ENCODE results near the gene ABCA1. TPM values are rescaled to one million over a fixed set of nuclear protein-coding genes. Genes with fewer than 3 reads are reported as not detected.
"Not testable (repeated sequence)": the region's sequence is repeated elsewhere in the genome, so short reads cannot be mapped to it uniquely, and the experiment has no call there.

ABCA1 gene
- total and polyA plus RNA-seq, 2 of the 13 experiments (the other 11 are each of a cell fraction or from before 2014, with no cell fraction given) = 26.8 to 63.8 TPM

GRCh38 chr9:104933091-104933490 lies 5.1 kb upstream of the ABCA1 start:
- CTCF ChIA-PET (ENCODE audit: low intra/inter-chr PET ratio, low total read pairs); ATAC-seq; H3K27me3 ChIP-seq (ENCODE audit: control insufficient read depth in 1 of 2, insufficient read depth in 2 of 2, low read length in 2 of 2); H3K79me2 ChIP-seq (ENCODE audit: insufficient read depth, low read length); H3K9ac ChIP-seq (ENCODE audit: insufficient read depth, low read depth, low read length); H3K4me2 ChIP-seq (ENCODE audit: low read depth, low read length); H3K27ac ChIP-seq (ENCODE audit: extremely low read length, insufficient read depth, low read length); BruUV-seq (replicated peaks); in situ Hi-C loops (cut with HindIII; ENCODE audit: extremely low pct_ligation_motif_present, low pct_unique_long_range_greater_than_20kb); POLR2A ChIA-PET; intact Hi-C loops (cut with micrococcal nuclease; ENCODE audit: unreplicated experiment); H3K36me3 ChIP-seq (replicated peaks in 1 of 2; ENCODE audit: control insufficient read depth in 1 of 2, insufficient read depth in 2 of 2, low read length in 2 of 2); H3K9me3 ChIP-seq (ENCODE audit: low read length); H2AFZ ChIP-seq (ENCODE audit: low read length); H3K4me3 ChIP-seq (replicated peaks in 1 of 3; ENCODE audit: insufficient read depth in 1 of 3, low read depth in 2 of 3, low read length in 3 of 3); DNase-seq (ENCODE audit: low spot score); FAIRE-seq; H4K20me1 ChIP-seq (ENCODE audit: insufficient read depth, low read length): not testable (repeated sequence)
- peaks cover 31% of the 10 kb centered on the region for H3K4me1 ChIP-seq (ENCODE audit: insufficient read depth, low read length)
- 79% methylated on average over 2 of the region's 2 CpGs for WGBS (ENCODE audit: low lambda C conversion rate)

- ATAC-seq (no peak), DNase-seq (ENCODE audit: low spot score) (no peak), FAIRE-seq (no peak)
- in situ Hi-C loops (cut with HindIII; ENCODE audit: extremely low pct_ligation_motif_present, low pct_unique_long_range_greater_than_20kb) (no loop called here), intact Hi-C loops (cut with micrococcal nuclease; ENCODE audit: unreplicated experiment) (no loop called here)
- H3K36me3 ChIP-seq (replicated peaks in 1 of 2; ENCODE audit: control insufficient read depth in 1 of 2, insufficient read depth in 2 of 2, low read length in 2 of 2) = no peaks in the 10 kb centered on the region
- TF ChIP-seq JDP2 (CRISPR knock-in tag; IDR thresholded peaks at IDR 0.05; ENCODE audit: borderline replicate concordance) = no peak
- TF ChIP-seq NFATC3 (CRISPR knock-in tag; IDR thresholded peaks at IDR 0.05) = no peak
- 0 out of 2 replicates have a peak, but pooled peaks have one; percentile 33 for TF ChIP-seq GFI1 (CRISPR knock-in tag; IDR thresholded peaks at IDR 0.05; ENCODE audit: borderline replicate concordance)
- H3K9me3 ChIP-seq (ENCODE audit: low read length) = no peaks in the 10 kb centered on the region
- H3K27me3 ChIP-seq (ENCODE audit: control insufficient read depth in 1 of 2, insufficient read depth in 2 of 2, low read length in 2 of 2) = no peaks in the 10 kb centered on the region; a peak in 1 of 5 replicates
- no peak overlapping the region for H3K4me3 ChIP-seq (replicated peaks in 1 of 3; ENCODE audit: insufficient read depth in 1 of 3, low read depth in 2 of 3, low read length in 3 of 3)
- H3K79me2 ChIP-seq (ENCODE audit: insufficient read depth, low read length) = peaks cover 17% of the 10 kb centered on the region
- H3K9ac ChIP-seq (ENCODE audit: insufficient read depth, low read depth, low read length) = no peak overlapping the region
- no peak overlapping the region for H3K27ac ChIP-seq (ENCODE audit: extremely low read length, insufficient read depth, low read length)
- no peaks in the 10 kb centered on the region for H4K20me1 ChIP-seq (ENCODE audit: insufficient read depth, low read length)
- ChIA-PET CTCF (ENCODE audit: low intra/inter-chr PET ratio, low total read pairs) (no interaction called here), POLR2A (no interaction called here)
- BruUV-seq (replicated peaks) = no TSS peak
- peaks cover 31% of the 10 kb centered on the region for H3K4me1 ChIP-seq (ENCODE audit: insufficient read depth, low read length)
- 25% methylated on average over 4 of the region's 4 CpGs for WGBS (ENCODE audit: low lambda C conversion rate)
- H3K4me2 ChIP-seq (ENCODE audit: low read depth, low read length) = no peak overlapping the region
- H2AFZ ChIP-seq (ENCODE audit: low read length) = no peak overlapping the region
Observed at GRCh38 chr9:104931256-104931655, 3.3 kb upstream of the ABCA1 start.
